ENCODE data around the gene MCU. TPM values are rescaled to one million over a fixed set of nuclear protein-coding genes. Genes with fewer than 3 reads are reported as not detected.
A peak's percentile ranks its signal among the peaks of the same experiment; 100 is the strongest.

Gene MCU
- total RNA-seq, 1 experiment from 2014 or later: 18.7 TPM

DNA sequence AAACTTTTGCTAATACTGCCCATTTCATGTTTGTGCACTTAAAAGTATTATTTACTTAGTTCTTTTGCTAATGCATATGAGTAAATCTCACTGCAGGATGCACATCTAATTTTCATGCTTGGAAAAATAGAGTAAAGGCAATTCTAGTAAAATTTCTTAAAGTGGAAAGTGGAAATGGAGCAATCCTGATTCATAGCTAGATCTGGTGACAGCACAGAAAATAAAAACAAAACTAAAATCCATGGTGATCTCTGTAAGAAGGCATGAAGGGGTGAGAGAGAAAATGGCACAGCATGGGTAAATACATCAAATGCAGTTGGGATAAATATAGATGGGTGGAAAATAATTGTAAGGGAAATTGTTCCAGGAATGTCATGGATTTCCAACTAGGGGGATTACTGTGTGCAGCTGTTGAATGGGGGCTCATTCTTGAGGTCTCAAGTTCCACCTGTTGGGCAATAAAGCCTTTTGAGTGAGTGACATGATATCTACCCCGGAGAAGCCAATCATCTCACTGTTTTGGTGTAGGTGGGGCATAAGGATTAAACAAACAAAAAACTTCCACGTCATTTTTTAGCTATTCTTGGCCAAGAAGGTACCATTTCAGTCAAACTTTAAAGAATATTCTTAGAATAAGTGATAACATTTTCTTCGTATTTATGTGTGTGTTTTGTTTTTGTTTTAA is 1.7 kb upstream of the MCU start:
- Histone ChIP-seq H3K4me3 (ENCODE audit: low read depth, low read length, poor library complexity, severe bottlenecking) (no peak overlapping the region), H3K4me1 (ENCODE audit: insufficient read depth, low read length, poor library complexity, severe bottlenecking) (peaks cover 35% of the 10 kb centered on the region), H3K27ac (ENCODE audit: low read depth, low read length, poor library complexity, severe bottlenecking) (no peak overlapping the region), H3K36me3 (ENCODE audit: insufficient read depth, low read length, poor library complexity, severe bottlenecking) (no peaks in the 10 kb centered on the region), H3K9me3 (ENCODE audit: low read depth, low read length, poor library complexity, severe bottlenecking) (no peaks in the 10 kb centered on the region), H3K27me3 (replicated peaks; ENCODE audit: insufficient read depth, low read depth, low read length, poor library complexity) (no peaks in the 10 kb centered on the region)
- TF ChIP-seq, protein P1, sequence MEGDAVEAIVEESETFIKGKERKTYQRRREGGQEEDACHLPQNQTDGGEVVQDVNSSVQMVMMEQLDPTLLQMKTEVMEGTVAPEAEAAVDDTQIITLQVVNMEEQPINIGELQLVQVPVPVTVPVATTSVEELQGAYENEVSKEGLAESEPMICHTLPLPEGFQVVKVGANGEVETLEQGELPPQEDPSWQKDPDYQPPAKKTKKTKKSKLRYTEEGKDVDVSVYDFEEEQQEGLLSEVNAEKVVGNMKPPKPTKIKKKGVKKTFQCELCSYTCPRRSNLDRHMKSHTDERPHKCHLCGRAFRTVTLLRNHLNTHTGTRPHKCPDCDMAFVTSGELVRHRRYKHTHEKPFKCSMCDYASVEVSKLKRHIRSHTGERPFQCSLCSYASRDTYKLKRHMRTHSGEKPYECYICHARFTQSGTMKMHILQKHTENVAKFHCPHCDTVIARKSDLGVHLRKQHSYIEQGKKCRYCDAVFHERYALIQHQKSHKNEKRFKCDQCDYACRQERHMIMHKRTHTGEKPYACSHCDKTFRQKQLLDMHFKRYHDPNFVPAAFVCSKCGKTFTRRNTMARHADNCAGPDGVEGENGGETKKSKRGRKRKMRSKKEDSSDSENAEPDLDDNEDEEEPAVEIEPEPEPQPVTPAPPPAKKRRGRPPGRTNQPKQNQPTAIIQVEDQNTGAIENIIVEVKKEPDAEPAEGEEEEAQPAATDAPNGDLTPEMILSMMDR (conservative IDR thresholded peaks at IDR 0.05; ENCODE audit: low read depth, low read length): no peak
- no peak for TF ChIP-seq EZH2 (IDR thresholded peaks at IDR 0.05; ENCODE audit: borderline replicate concordance, low read depth, low read length, poor library complexity, severe bottlenecking)
- ChIA-PET CTCF (no interaction called here), POLR2A (ENCODE audit: low non-redundant PET) (no interaction called here)
- BruUV-seq (replicated peaks): no TSS peak
- intact Hi-C loops (cut with micrococcal nuclease; ENCODE audit: unreplicated experiment): loop anchor here (5.0 to 10.0 kb wide), 3 partner anchors 142 to 375 kb away; no protein-coding TSS in a partner anchor
- no peak for DNase-seq (ENCODE audit: low spot score)

- DNase-seq (ENCODE audit: low spot score): no peak
- ChIA-PET CTCF (interaction anchor here (0.5 to 1.0 kb wide), 2 partner anchors 143 to 1267 kb away, joined by 3 to 4 read pairs; no protein-coding TSS in a partner anchor), POLR2A (ENCODE audit: low non-redundant PET) (no interaction called here)
- Histone ChIP-seq H3K9me3 (ENCODE audit: low read depth, low read length, poor library complexity, severe bottlenecking) (no peaks in the 10 kb centered on the region), H3K36me3 (ENCODE audit: insufficient read depth, low read length, poor library complexity, severe bottlenecking) (no peaks in the 10 kb centered on the region), H3K27me3 (replicated peaks; ENCODE audit: insufficient read depth, low read depth, low read length, poor library complexity) (no peaks in the 10 kb centered on the region), H3K4me1 (ENCODE audit: insufficient read depth, low read length, poor library complexity, severe bottlenecking) (peaks cover 35% of the 10 kb centered on the region), H3K27ac (ENCODE audit: low read depth, low read length, poor library complexity, severe bottlenecking) (no peak overlapping the region), H3K4me3 (ENCODE audit: low read depth, low read length, poor library complexity, severe bottlenecking) (peak overlapping the region; percentile 79)
- TF ChIP-seq EZH2 (IDR thresholded peaks at IDR 0.05; ENCODE audit: borderline replicate concordance, low read depth, low read length, poor library complexity, severe bottlenecking): no peak
- TF ChIP-seq, protein P1 (conservative IDR thresholded peaks at IDR 0.05; ENCODE audit: low read depth, low read length): no peak
- no TSS peak for BruUV-seq (replicated peaks)
- intact Hi-C loops (cut with micrococcal nuclease; ENCODE audit: unreplicated experiment): loop anchor here (5.0 to 10.0 kb wide), 3 partner anchors 141 to 373 kb away; no protein-coding TSS in a partner anchor
Measured at GRCh38 chr10:72691470-72691862, 477 bp upstream of the MCU start.

- DNase-seq (ENCODE audit: low spot score): no peak
- intact Hi-C loops (cut with micrococcal nuclease; ENCODE audit: unreplicated experiment): loop anchor here (5.0 to 10.0 kb wide), 3 partner anchors 140 to 372 kb away; no protein-coding TSS in a partner anchor
- BruUV-seq (replicated peaks): no TSS peak
- Histone ChIP-seq H3K27ac (ENCODE audit: low read depth, low read length, poor library complexity, severe bottlenecking) (peak overlapping the region; percentile 69), H3K27me3 (replicated peaks; ENCODE audit: insufficient read depth, low read depth, low read length, poor library complexity) (no peaks in the 10 kb centered on the region), H3K9me3 (ENCODE audit: low read depth, low read length, poor library complexity, severe bottlenecking) (no peaks in the 10 kb centered on the region), H3K36me3 (ENCODE audit: insufficient read depth, low read length, poor library complexity, severe bottlenecking) (no peaks in the 10 kb centered on the region), H3K4me1 (ENCODE audit: insufficient read depth, low read length, poor library complexity, severe bottlenecking) (peaks cover 25% of the 10 kb centered on the region), H3K4me3 (ENCODE audit: low read depth, low read length, poor library complexity, severe bottlenecking) (peak overlapping the region; percentile 79)
- POLR2A ChIA-PET (ENCODE audit: low non-redundant PET): interaction anchor here (0.7 kb wide), 1 partner anchor 334 kb away, joined by 3 read pairs; no protein-coding TSS in a partner anchor
- TF ChIP-seq, protein P1 (conservative IDR thresholded peaks at IDR 0.05; ENCODE audit: low read depth, low read length): no peak
- no peak for TF ChIP-seq EZH2 (IDR thresholded peaks at IDR 0.05; ENCODE audit: borderline replicate concordance, low read depth, low read length, poor library complexity, severe bottlenecking)
- CTCF ChIA-PET: interaction anchor here (0.9 kb wide), 1 partner anchor 369 kb away, joined by 4 read pairs; no protein-coding TSS in a partner anchor
Measured at GRCh38 chr10:72692744-72692993, 726 bp downstream of the MCU start.

Measured in A673 (cell line).